ENCODE measurements around the gene PITPNC1. TPM values are rescaled to one million over a fixed set of nuclear protein-coding genes. Genes with fewer than 3 reads are reported as not detected.
"Not testable (repeated sequence)": the region's sequence is repeated elsewhere in the genome, so short reads cannot be mapped to it uniquely, and the experiment has no call there.

PITPNC1 gene
- total RNA-seq, 4 donors from 2014 or later, result 2.3 to 8.6 (median 4.3) TPM

GRCh38 chr17:67629971-67630320 lies 252.9 kb downstream of the PITPNC1 start:
- Histone ChIP-seq H3K4me3 (no peak overlapping the region), H3K27me3 (no peaks in the 10 kb centered on the region), H3K4me1 (no peaks in the 10 kb centered on the region), H3K36me3 (no peaks in the 10 kb centered on the region), H3K9me3 (no peaks in the 10 kb centered on the region), H3K27ac (no peak overlapping the region)
- in situ Hi-C loops (cut with MboI; ENCODE audit: low sequenced_read_pairs in 4 of 4), result no loop called here
- DNase-seq (no peak), ATAC-seq (no peak)
- intact Hi-C loops (cut with DNase I; ENCODE audit: low total_unique reads), result loop anchor here (1.0 kb wide), 1 partner anchor 256 kb away; no protein-coding TSS in a partner anchor
- TF ChIP-seq CTCF (IDR thresholded peaks at IDR 0.05 in 4 of 5, conservative IDR thresholded peaks at IDR 0.05 in 1 of 5) (peak in 3 of 5 experiments; percentile 22 to 41 (median 28)), POLR2A (IDR thresholded peaks at IDR 0.05) (no peak)

GRCh38 chr17:67630836-67631235 lies 253.8 kb downstream of the PITPNC1 start:
- ATAC-seq; H3K9me3 ChIP-seq; H3K27ac ChIP-seq; intact Hi-C loops (cut with DNase I; ENCODE audit: low total_unique reads); H3K4me3 ChIP-seq; H3K36me3 ChIP-seq; H3K27me3 ChIP-seq; H3K4me1 ChIP-seq; DNase-seq; in situ Hi-C loops (cut with MboI; ENCODE audit: low sequenced_read_pairs in 4 of 4): not testable (repeated sequence)

- Histone ChIP-seq H3K9me3 (no peaks in the 10 kb centered on the region), H3K4me3 (no peak overlapping the region), H3K27me3 (no peaks in the 10 kb centered on the region), H3K4me1 (no peaks in the 10 kb centered on the region), H3K36me3 (no peaks in the 10 kb centered on the region), H3K27ac (no peak overlapping the region)
- intact Hi-C loops (cut with DNase I; ENCODE audit: low total_unique reads) (no loop called here), in situ Hi-C loops (cut with MboI; ENCODE audit: low sequenced_read_pairs in 4 of 4) (no loop called here)
- no peak for ATAC-seq
- no peak for DNase-seq
- TF ChIP-seq POLR2A (IDR thresholded peaks at IDR 0.05), result no peak
- no peak for TF ChIP-seq CTCF (IDR thresholded peaks at IDR 0.05 in 4 of 5, conservative IDR thresholded peaks at IDR 0.05 in 1 of 5)
Measured at GRCh38 chr17:67632141-67632540, 255.1 kb downstream of the PITPNC1 start.

GRCh38 chr17:67633751-67634211 lies 256.7 kb downstream of the PITPNC1 start:
- no peaks in the 10 kb centered on the region for H3K9me3 ChIP-seq
- in situ Hi-C loops (cut with MboI; ENCODE audit: low sequenced_read_pairs in 4 of 4) (no loop called here), intact Hi-C loops (cut with DNase I; ENCODE audit: low total_unique reads) (no loop called here)
- ATAC-seq, result peak; percentile 55 to 75
- DNase-seq, result no peak
- no peaks in the 10 kb centered on the region for H3K36me3 ChIP-seq
- no peaks in the 10 kb centered on the region for H3K27me3 ChIP-seq
- H3K4me1 ChIP-seq, result no peaks in the 10 kb centered on the region
- TF ChIP-seq CTCF (IDR thresholded peaks at IDR 0.05 in 4 of 5, conservative IDR thresholded peaks at IDR 0.05 in 1 of 5), result no peak
- peak in 1 of 2 donors; percentile 16 for TF ChIP-seq POLR2A (IDR thresholded peaks at IDR 0.05)
- H3K4me3 ChIP-seq, result no peak overlapping the region
- peak overlapping the region in 3 of 4 donors; percentile 55 to 67 (median 62) for H3K27ac ChIP-seq

- no peak overlapping the region for H3K27ac ChIP-seq
- no peaks in the 10 kb centered on the region for H3K27me3 ChIP-seq
- H3K36me3 ChIP-seq, result no peaks in the 10 kb centered on the region
- DNase-seq, result no peak
- no peaks in the 10 kb centered on the region for H3K9me3 ChIP-seq
- TF ChIP-seq POLR2A (IDR thresholded peaks at IDR 0.05) (no peak), CTCF (IDR thresholded peaks at IDR 0.05 in 4 of 5, conservative IDR thresholded peaks at IDR 0.05 in 1 of 5) (no peak)
- intact Hi-C loops (cut with DNase I; ENCODE audit: low total_unique reads) (loop anchor here (1.0 kb wide), 1 partner anchor 19 kb away; no protein-coding TSS in a partner anchor), in situ Hi-C loops (cut with MboI; ENCODE audit: low sequenced_read_pairs in 4 of 4) (no loop called here)
- no peaks in the 10 kb centered on the region for H3K4me1 ChIP-seq
- ATAC-seq, result no peak
- no peak overlapping the region for H3K4me3 ChIP-seq
Measured at GRCh38 chr17:67635681-67636080, 258.6 kb downstream of the PITPNC1 start.

Measured in gastrocnemius medialis (tissue), 4 donors.